Motor neuron (in vitro differentiated cells): Measurements from ENCODE around the gene PGLYRP4. TPM values are rescaled to one million over a fixed set of nuclear protein-coding genes. Genes with fewer than 3 reads are reported as not detected.
"Not testable (repeated sequence)": the region's sequence is repeated elsewhere in the genome, so short reads cannot be mapped to it uniquely, and the experiment has no call there.

Source experiments
- ATAC-seq, 8 experiments: fragments of 200-7000 bp; cut with Tn5 transposase; replicated peaks in 6 of 8; 2 replicates each; pipeline ENCODE4 v1.8.0; 2021; ENCODE audit warnings: mild to moderate bottlenecking in 8 of 8, moderate library complexity in 8 of 8
- H3K27ac ChIP-seq, 2 donors: fragments of 250-450 bp; sonication (Bioruptor Pico); 2 replicates each; pipeline ENCODE4 v1.9.0; 2021; ENCODE audit warnings: antibody characterized with exemption in 2 of 2, mild to moderate bottlenecking in 2 of 2, moderate library complexity in 1 of 2
- H3K4me1 ChIP-seq, 2 donors: fragments of 250-450 bp; sonication (Bioruptor Pico); replicated peaks in 1 of 2; 2 replicates each; pipeline ENCODE4 v1.6.1; 2021; ENCODE audit warnings: antibody characterized with exemption in 2 of 2, mild to moderate bottlenecking in 2 of 2, moderate library complexity in 1 of 2
- H3K4me3 ChIP-seq, 5 donors: fragments of 250-450 bp; sonication (Bioruptor Pico); 2 replicates each; pipeline ENCODE4 v1.9.0; 2021; ENCODE audit warnings: antibody characterized with exemption in 5 of 5, mild to moderate bottlenecking in 5 of 5, moderate library complexity in 4 of 5
- WGBS, 10 experiments: fragments of 450-650 bp; shearing (Covaris generic); methylation state at CpG; one replicate each; pipeline ENCODE4 v1.0.0; 2022; 5-methylcytosine and 5-hydroxymethylcytosine counted together
- in situ Hi-C, 9 experiments: fragments of 400-800 bp; cut with MboI; loops; one replicate each; pipeline ENCODE4 v1.15.0; 2021; ENCODE audit warnings: low sequenced_read_pairs in 9 of 9, low pct_unique_long_range_greater_than_20kb in 2 of 9; ENCODE audit not compliant: unreplicated experiment in 9 of 9
- total RNA-seq, 8 experiments: library from RNA; unstranded; fragments of 300-600 nt; gene quantifications; 2 replicates each; pipeline versions ENCODE4 v1.2.3 to v1.2.4, GENCODE V29; 2022

PGLYRP4 gene
- total RNA-seq, 8 experiments from 2014 or later = 0.17 to 0.66 TPM; not detected in 6

DNA sequence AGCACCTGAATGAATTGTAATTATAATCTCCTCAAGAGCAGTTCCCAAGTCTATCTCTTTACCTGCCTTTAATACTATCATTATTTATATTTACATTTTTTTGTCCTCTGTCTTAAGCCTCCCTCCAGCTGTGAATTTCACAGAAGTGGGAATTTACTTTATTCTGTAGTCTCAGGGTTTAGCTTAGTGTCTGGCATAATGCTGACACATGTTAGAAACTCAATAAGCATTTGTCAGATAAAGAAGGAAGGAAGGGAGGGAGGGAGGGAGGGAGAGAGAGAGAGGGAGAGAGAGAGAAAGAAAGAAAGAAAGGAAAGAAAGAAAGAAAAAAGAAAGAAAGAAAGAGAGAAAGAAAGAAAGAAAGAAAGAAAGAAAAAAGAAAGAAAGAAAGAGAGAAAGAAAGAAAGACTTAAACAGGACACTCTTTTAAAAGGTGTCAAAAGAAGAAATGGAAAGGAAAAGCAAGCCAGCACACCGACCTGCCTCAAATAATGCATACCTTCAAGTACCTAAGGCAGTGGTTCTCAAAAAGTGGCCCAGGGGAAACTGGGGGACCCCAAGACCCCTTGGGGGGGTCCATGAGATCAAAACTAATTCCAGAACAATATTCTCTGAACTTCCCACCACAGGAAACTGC, 1.8 kb upstream of the PGLYRP4 start:
- Histone ChIP-seq H3K4me3 (no peak overlapping the region), H3K27ac (no peak overlapping the region), H3K4me1 (no peaks in the 10 kb centered on the region)
- ATAC-seq = no peak
- 6 to 60% (median 17%) methylated on average over 1 of the region's 1 CpG; no CpG with 5 or more reads in 4 of the 10 experiments for WGBS, 10 experiments
- in situ Hi-C loops = loop anchor here in 4 of 9 experiments (10.0 to 25.0 kb wide), 3 partner anchors 137 to 637 kb away; partner anchors contain the start of genes JTB (in 1 of the 4), RAB13 (in 1 of the 4) and RPS27 (in 1 of the 4)

DNA sequence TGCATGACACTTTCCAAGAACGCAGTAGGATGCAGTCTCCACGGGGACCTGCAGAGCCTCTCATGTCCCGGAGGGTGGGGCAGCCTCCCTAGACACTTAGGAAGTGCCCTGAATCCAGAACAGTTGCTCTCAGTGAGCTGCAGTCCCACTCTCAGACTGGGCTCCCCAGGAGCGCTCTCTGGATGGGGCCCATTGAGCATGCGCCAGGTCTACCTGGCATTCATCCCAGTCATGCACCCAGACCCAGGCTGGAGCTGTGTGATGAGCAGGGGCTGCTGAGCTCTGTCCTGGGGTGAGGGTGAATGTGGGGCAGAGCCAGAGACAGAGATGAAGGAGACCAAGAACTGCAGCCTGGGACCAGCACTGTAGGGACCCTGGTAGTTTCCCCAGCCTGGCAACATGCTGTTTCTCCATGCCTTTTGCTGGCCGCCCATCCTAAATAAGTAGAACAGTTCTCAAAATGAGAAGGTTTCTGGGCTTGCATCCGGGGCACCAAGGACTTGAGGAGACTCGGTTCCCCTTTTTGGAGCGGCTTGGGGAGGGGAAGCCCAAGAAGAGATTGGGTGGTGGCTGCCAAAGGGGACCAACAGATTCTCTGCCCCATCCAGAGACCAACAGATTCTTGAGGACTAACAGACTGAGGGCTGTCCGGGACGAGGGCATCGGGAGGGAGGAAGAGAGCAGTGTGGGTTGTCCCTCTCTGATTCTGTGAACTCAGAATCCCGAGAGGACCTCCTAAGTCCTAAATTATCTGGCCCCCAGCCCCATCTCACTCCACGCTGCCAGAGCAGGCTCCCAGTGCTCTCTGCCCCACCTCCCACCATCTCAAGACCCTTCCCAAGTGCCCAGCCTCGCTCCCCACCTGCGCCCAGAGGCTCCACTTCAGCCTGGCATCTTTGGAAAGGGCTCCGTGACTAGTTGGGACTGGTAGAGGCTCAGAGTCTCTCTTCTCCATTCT, 1.0 kb upstream of the PGLYRP4 start:
- Histone ChIP-seq H3K4me1 (no peaks in the 10 kb centered on the region), H3K4me3 (no peak overlapping the region), H3K27ac (no peak overlapping the region)
- in situ Hi-C loops = loop anchor here in 4 of 9 experiments (10.0 to 25.0 kb wide), 3 partner anchors 138 to 638 kb away; partner anchors contain the start of genes JTB (in 1 of the 4), RAB13 (in 1 of the 4) and RPS27 (in 1 of the 4)
- peak in 1 of 8 experiments; percentile 37 for ATAC-seq
- 0 to 100% (median 58%) methylated on average over 1 to 14 of the region's 17 CpGs for WGBS, 10 experiments

DNA sequence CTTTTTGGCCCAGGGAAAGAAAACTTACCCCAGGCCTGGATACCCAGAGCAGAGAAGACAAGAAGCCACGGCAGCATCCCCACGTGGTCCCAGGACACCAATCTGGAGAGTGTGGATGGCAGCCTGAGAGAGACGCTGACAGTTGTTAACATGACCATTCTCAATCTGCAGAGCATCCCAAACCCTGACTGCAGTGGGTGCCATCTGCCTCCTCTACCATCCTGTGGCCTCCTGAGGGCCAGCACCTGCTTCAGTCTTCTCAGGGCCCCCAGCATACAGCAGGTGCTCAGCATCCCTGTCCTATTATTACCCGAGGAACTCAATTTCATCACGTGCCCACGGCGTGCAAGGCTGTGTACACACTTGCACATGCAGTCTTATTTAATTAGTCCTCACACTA, 785 bp downstream of the PGLYRP4 start:
- no peak overlapping the region for H3K27ac ChIP-seq
- peaks cover 0 to 15% of the 10 kb centered on the region in 2 donors for H3K4me1 ChIP-seq
- no peak overlapping the region for H3K4me3 ChIP-seq
- ATAC-seq = no peak
- in situ Hi-C loops = no loop called here
- WGBS, 10 experiments = 29 to 100% (median 55%) methylated on average over 2 to 4 of the region's 7 CpGs; no CpG with 5 or more reads in 4 of the 10 experiments

DNA sequence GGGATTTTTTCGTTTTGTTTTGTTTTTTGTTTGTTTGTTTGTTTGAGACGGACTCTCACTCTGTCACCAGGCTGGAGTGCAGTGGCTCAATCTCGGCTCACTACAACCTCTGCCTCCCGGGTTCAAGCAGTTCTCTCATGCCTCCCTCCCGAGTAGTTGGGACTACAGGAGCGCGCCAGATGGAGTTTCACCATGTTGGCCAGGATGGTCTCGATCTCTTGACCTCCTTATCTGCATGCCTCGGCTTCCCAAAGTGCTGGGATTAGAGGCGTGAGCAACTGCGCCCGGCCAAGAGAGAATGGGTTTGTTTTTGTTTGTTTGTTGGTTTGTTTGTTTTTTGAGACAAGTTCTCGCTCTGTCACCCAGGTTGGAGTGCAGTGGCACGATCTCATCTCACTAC, 1.6 kb downstream of the PGLYRP4 start:
- peaks cover 0 to 17% of the 10 kb centered on the region in 2 donors for H3K4me1 ChIP-seq
- H3K27ac ChIP-seq, ATAC-seq, in situ Hi-C loops, H3K4me3 ChIP-seq: not testable (repeated sequence)
- WGBS, 10 experiments = 0 to 88% (median 64%) methylated on average over 2 to 14 of the region's 14 CpGs; no CpG with 5 or more reads in 2 of the 10 experiments

DNA sequence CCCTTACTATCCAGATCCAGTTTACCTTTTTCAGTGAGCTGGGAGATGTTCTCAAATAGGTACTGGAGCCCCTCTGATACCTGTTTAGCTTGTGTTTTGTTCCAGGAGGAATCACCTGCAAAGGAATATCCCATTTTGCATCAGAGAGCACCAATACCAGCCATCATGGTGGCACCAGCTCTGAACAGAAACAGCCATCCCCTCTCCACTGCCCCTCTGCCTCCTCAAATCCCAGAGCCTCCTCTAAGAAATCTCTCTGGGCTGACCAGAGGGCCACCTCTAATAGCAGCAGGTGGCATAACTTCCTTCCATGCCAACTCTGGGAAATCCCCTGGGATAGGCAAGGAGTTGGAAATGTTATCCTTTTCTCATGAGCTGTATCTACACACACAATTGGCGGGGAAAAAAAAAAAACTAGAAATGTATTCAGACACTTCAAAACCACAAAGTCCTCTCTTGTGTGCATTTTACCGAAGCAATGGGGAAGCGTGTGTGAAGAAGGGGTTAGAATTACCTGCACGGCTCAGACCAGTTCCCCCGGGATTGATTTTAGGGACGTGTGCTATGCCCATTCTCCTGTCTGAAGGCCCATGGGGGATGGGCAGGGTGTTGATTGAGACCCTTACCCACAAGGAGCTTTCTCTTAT, 2.4 kb downstream of the PGLYRP4 start:
- no peak for ATAC-seq
- no peak overlapping the region for H3K4me3 ChIP-seq
- 0 to 89% (median 71%) methylated on average over 1 to 6 of the region's 6 CpGs; no CpG with 5 or more reads in 1 of the 10 experiments for WGBS, 10 experiments
- in situ Hi-C loops = no loop called here
- H3K27ac ChIP-seq = no peak overlapping the region
- peaks cover 0 to 17% of the 10 kb centered on the region in 2 donors for H3K4me1 ChIP-seq

DNA sequence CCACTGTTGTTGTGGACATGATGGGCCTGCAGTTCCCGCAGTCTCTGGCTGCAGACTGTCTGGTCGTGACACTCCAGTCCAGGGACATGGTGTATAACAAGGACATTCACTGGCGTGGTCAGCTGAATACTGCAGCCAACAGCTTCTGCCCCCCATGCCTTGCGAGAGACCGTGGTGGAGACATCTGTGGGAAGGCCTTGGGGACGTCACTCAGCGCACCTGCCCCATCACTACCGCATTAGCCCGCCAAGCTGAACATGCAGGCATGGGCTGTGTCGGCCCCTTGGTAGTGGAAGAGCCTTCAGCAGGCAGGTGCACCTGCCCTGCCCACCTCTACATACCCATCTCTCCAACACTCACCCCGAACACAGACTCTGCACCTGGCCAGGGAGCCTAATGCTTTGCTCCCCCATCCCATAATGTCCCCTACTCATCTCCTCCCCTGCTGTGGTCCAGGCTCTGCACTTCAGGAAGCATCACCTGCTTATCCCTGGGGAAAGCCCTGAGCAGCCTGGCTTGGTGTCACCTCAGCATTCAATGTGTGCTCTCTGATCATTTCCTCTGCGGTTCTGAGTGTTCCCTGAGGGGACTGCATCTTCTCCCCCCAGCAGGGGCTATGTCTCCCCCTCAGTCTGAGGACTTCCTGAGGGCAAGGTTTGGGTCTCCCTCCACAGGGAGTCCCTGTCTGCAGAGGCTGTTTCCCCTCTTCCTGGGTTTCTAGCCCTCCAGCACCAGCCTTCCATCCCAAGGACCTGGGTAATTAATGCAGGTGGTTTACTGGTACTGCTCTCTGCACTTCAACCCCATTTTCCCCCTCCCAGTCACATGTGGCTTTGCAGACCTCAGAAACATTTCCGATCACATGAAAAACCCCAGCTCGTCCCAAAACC, 3.2 kb downstream of the PGLYRP4 start:
- ATAC-seq = no peak
- 0 to 80% (median 58%) methylated on average over 1 to 14 of the region's 14 CpGs; no CpG with 5 or more reads in 1 of the 10 experiments for WGBS, 10 experiments
- H3K4me1 ChIP-seq = peaks cover 0 to 17% of the 10 kb centered on the region in 2 donors
- in situ Hi-C loops = no loop called here
- H3K4me3 ChIP-seq = no peak overlapping the region
- no peak overlapping the region for H3K27ac ChIP-seq

DNA sequence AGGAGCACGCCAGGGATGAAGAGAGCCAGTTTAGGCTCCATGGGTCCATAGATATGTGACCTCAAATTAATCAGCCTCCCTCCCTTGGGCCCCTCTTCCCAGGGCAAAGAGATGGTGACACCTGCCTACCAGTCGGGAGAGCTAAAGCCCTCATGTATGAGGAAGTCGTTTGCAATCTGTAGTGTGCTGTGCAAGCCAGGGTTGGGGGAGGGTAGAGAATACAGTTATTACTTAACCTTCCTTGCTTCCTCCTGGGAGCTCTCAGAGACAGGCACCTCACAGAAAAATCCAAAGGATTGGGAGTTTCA, 4.0 kb downstream of the PGLYRP4 start:
- no peak overlapping the region for H3K27ac ChIP-seq
- H3K4me1 ChIP-seq = peaks cover 0 to 17% of the 10 kb centered on the region in 2 donors
- no peak for ATAC-seq
- no peak overlapping the region for H3K4me3 ChIP-seq
- in situ Hi-C loops = no loop called here
- WGBS, 10 experiments = 0 to 77% (median 42%) methylated on average over 1 to 3 of the region's 3 CpGs; no CpG with 5 or more reads in 2 of the 10 experiments

DNA sequence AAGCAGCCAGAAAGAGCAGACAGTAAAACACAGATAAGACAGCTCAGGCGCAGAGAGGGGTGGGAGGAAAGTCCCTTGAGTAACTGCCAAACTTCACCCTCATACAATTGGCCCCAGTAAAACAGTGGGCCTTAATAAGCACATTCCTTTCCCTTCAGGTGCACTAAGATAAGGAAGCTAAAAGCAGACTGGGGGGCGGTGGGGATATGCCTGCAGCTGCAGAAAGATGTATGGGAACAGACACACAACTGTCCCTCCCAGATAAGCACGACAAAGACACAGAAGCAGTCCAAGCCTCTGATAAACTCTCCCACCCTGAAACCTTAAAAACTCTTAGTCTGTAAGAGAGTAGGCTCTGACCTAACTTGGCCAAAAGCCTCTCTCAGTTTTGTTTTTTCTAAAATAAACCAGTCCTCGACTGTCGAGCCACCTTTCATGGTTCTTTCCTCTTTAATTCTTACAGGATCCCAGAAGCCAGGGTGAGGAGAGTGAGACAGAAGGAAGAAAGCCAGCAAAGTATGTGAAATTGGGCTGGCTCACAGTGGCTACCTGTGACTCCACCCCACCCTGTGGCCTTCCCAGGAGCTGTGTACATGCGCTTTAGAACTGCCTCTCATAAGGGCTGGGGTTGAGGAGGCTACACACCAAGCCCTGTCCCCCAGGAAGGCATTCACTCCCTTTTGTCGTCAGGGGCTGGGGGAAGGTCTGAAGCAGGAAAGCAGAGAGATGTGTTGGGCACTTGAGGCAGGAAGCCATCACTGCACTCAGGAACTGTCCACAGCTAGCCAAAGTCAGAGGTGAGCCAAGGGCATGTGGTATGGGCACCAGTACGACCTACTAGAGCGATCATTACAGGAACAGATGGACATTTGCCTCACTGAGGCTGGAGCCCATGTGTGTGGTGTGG, 4.6 kb downstream of the PGLYRP4 start:
- 0 to 67% (median 59%) methylated on average over 1 to 8 of the region's 9 CpGs; no CpG with 5 or more reads in 1 of the 10 experiments for WGBS, 10 experiments
- Histone ChIP-seq H3K4me1 (peaks cover 0 to 17% of the 10 kb centered on the region in 2 donors), H3K27ac (no peak overlapping the region), H3K4me3 (no peak overlapping the region)
- ATAC-seq = no peak
- in situ Hi-C loops = no loop called here

DNA sequence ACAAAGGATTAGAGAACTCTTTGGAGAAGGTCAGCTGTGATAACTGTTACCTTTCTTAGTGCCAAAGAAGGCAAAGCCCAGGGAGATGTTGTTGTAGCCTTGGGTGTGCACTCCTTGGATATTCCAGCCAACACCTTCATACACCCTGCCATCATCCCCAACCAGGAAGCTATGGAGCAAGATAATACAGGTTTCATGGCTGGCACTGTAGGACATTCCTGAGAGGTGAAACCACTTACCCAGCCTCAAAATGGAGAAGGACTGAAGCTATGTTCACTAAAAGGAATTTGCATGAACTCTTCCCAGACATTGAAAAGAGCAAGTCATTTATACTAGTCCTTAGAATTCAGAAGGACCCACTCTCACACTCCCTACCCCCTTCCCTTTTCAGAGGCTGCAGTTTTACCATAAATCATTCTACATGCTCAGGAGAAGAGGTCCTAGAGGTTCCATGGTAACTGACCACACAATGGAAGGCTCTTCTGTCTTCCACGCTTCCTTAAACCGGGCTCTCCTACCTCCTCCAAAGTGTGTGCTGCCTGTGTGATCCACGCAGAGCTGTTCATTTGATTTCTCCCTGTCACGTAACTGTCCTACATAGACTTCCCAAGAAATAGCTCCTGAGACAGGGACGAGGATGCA, 5.5 kb downstream of the PGLYRP4 start:
- H3K4me1 ChIP-seq = peaks cover 0 to 17% of the 10 kb centered on the region in 2 donors
- peak in 1 of 8 experiments; percentile 21 for ATAC-seq
- WGBS, 10 experiments = 0 to 53% (median 28%) methylated on average over 2 to 5 of the region's 5 CpGs; no CpG with 5 or more reads in 1 of the 10 experiments
- no peak overlapping the region for H3K4me3 ChIP-seq
- no peak overlapping the region for H3K27ac ChIP-seq
- in situ Hi-C loops = no loop called here

DNA sequence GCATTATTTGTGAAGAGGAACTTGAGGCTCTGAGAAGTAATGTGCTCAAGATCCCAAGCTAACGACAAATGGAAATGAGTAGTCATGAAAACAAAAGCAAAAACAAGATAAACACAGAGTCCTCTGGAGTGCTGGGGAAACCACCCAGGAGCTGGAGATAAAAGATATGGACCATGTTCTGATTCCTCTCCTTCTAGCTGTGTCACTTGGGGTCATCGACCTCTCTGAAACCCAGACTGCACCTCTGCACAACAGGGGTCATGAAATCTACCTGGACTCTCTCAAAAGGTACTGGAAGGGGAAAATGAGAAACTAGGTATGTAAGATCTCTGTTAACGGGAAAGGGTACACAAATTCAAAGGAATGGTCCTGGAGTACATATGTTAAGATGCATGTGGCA, 6.5 kb downstream of the PGLYRP4 start:
- no peak for ATAC-seq
- Histone ChIP-seq H3K4me1 (peaks cover 0 to 17% of the 10 kb centered on the region in 2 donors), H3K4me3 (no peak overlapping the region), H3K27ac (no peak overlapping the region)
- WGBS, 10 experiments = 0 to 96% (median 55%) methylated on average over 1 to 3 of the region's 3 CpGs; no CpG with 5 or more reads in 1 of the 10 experiments
- in situ Hi-C loops = no loop called here

DNA sequence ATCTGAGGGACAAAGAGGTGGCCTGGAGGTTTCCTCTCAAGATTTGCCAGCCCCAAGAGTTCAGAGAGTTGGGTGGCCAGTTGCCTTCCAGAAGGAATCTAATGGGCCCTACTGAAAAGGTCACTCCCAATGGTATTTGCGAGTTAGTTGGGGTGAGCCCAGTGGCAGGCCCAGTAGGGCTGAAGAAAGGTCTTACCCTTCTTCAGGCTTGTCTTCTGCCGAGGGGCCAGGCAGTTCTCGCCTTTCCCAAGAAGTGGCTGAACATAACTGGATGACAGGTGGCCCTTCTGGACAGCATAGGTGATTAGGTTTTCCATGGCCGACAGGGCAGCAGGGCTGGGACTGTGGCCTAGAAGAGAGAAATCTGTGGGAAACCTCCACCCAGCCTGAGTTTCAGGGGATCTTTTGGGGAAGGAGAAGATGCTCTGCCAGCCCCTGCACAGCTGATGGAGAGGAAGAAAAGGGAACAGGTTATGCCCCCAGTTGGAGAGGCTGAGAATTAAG, 7.2 kb downstream of the PGLYRP4 start:
- 17 to 88% (median 75%) methylated on average over 1 to 4 of the region's 4 CpGs; no CpG with 5 or more reads in 2 of the 10 experiments for WGBS, 10 experiments
- no peak overlapping the region for H3K27ac ChIP-seq
- peaks cover 0 to 17% of the 10 kb centered on the region in 2 donors for H3K4me1 ChIP-seq
- in situ Hi-C loops = no loop called here
- H3K4me3 ChIP-seq = no peak overlapping the region
- ATAC-seq = no peak
